ENCODE results near the gene ENOPH1.

DNA sequence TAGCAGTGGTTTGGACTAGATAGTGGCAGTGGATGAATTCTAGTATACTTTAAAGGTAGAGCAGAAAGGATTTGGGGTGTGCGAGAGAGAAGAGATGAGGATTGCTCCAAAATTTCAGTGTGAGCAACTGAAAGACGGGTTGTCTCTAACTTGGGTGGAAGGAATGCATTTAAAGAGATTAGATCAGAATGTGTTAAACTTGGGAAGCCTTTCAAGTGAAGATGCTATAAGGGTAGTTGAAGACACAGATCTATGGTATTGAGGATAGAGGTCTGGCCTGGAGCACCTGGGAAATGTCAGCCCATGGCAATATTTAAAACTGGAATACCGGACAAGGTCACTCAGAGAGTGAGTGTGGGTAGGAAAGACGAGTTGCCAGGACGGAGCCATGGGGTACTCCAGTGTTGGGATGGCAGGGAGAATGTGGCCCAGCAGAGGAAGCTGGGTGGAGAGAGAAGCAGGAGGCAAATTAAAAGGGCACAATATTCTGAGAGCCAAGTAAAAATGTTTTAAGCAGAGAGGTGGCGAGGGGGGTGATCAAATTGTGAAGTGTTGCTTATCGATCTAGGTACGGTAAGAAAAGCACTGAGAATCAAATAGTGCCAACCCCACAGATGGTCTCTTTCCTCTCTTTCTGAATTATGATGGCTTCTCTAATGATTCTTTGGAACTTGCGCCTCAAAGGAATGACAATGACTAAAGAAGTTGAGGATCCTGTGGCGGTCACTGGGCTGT, 50.5 kb downstream of the ENOPH1 start:
- TF ChIP-seq, protein P1, sequence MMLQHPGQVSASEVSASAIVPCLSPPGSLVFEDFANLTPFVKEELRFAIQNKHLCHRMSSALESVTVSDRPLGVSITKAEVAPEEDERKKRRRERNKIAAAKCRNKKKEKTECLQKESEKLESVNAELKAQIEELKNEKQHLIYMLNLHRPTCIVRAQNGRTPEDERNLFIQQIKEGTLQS (CRISPR knock-in tag; conservative IDR thresholded peaks at IDR 0.05) = no peak
- TF ChIP-seq, protein P2, sequence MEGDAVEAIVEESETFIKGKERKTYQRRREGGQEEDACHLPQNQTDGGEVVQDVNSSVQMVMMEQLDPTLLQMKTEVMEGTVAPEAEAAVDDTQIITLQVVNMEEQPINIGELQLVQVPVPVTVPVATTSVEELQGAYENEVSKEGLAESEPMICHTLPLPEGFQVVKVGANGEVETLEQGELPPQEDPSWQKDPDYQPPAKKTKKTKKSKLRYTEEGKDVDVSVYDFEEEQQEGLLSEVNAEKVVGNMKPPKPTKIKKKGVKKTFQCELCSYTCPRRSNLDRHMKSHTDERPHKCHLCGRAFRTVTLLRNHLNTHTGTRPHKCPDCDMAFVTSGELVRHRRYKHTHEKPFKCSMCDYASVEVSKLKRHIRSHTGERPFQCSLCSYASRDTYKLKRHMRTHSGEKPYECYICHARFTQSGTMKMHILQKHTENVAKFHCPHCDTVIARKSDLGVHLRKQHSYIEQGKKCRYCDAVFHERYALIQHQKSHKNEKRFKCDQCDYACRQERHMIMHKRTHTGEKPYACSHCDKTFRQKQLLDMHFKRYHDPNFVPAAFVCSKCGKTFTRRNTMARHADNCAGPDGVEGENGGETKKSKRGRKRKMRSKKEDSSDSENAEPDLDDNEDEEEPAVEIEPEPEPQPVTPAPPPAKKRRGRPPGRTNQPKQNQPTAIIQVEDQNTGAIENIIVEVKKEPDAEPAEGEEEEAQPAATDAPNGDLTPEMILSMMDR (IDR thresholded peaks at IDR 0.05) = no peak

Measured in WTC11 (cell line).